HG03469 (cell line): ENCODE results near the gene ACSS3.

Source experiments
- ATAC-seq: cut with Tn5 transposase; IDR thresholded peaks from one replicate; pipeline ENCODE4 v1.9.1; 2021; ENCODE audit warnings: mild to moderate bottlenecking, moderate library complexity, moderate number of reproducible peaks; ENCODE audit not compliant: unreplicated experiment

Gene ACSS3

DNA sequence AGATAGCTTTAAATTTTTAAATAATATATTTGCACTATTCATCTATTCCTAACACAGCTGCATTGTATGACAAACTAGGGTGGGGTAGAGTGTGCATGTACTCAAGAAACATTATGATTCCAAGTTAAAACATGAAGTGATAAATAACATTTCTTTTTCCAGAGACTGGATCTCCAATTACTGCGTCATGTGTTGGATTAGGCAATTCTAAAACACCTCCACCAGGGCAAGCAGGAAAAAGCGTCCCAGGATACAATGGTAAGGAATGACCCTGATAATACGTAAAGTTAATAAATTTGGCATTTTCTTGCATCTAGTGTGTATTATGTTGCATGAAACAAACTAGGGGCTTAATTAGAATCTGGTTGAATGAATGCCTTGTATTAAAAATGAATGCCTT lies 138.9 kb downstream of the ACSS3 start:
- no peak for ATAC-seq

GRCh38 chr12:81221681-81222080 lies 143.8 kb downstream of the ACSS3 start:
- ATAC-seq = no peak

DNA sequence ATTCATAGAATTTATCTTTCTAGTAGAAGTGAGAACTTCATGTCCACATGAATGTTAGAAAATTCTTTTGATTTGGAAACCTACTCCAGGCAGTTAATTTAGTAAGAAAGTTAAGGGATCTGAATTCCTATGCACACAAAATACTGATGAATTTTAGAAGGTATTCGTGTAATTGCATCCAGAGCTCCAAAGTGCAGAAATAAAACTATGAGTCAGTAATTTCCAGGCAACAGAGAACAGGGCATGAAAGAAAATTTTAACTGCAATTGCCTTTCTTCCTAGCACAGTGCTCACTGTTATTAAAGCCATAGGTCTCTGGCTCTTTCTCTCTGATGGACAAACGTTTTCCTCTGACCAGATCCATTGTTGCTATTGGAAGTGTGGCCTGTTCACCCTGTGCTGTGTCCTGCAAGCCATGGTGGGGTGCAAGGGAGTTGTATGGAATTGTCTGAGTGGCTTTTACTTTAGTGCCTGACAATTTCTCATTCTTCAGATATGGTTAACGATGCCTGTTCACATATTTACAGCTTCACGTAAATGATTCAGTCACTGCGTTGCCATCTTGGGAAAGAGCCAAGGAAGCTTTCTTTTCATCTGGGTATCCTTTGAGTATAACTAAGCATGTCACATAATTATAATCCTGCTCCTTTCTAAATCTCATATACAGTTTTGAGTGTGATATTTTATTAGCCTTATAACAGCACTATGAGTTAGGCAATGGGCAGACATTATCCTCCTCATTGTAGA lies 145.1 kb downstream of the ACSS3 start:
- ATAC-seq = no peak

- no peak for ATAC-seq
Measured at GRCh38 chr12:81224626-81225025, 146.7 kb downstream of the ACSS3 start.

DNA sequence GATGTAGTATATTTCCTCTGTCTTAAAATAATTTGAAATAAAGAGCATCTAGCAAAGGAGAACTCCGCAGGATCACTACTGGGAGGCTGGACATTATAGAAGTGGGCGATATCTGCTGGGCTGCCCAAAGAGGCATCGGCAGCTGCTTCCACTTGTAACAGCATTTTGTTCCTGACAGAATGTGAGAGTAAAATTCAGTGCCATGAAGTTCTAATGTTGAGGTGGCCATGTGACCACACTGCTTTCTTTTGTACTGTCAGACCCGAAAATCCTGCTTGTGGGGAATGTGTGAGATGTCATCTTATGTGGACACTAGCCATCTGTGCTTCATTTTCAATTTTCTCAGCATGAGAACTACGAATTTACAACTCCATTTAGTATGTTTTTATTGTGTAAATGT lies 151.9 kb downstream of the ACSS3 start:
- ATAC-seq = no peak

DNA sequence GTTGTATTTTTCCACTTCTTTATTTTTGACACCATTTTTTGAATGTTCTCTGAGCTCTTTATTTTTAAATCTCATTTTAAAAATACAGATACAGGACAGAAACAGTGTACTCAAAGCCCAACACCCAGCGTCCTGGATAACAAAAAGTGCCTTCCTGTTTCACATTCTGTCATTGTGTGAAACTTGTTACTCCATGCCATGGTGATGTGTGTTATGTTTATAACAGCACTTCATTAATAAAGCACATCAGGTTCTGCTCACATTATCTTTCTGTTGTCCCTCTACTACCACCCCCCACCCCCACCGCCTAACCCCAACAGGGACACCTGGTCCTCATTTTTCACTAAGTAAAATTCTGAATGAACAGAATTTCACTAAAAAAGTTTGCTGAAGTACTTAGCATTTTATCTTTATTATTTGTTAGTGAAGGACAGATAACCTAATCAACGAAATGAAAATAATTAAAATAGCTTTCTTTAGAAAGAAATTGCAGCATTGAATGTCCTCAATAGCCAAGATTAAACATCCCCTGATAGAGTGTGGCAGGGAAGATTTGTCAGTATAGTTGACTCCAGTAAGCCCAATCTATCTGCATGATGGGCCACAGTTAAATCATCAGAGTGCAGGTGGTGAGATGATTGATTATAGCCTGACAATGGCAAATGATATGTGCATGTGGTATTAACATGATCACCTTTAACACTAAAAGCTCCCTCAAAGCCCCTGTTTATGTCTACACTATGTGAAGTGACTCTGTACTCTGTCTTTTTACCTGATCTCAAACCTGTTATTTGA lies 153.9 kb downstream of the ACSS3 start:
- no peak for ATAC-seq

GRCh38 chr12:81245458-81245857 lies 167.6 kb downstream of the ACSS3 start:
- ATAC-seq = no peak

- ATAC-seq = no peak
Measured at GRCh38 chr12:81245907-81246570, 168.2 kb downstream of the ACSS3 start.

- no peak for ATAC-seq
Measured at GRCh38 chr12:81249976-81250375, 172.1 kb downstream of the ACSS3 start.

DNA sequence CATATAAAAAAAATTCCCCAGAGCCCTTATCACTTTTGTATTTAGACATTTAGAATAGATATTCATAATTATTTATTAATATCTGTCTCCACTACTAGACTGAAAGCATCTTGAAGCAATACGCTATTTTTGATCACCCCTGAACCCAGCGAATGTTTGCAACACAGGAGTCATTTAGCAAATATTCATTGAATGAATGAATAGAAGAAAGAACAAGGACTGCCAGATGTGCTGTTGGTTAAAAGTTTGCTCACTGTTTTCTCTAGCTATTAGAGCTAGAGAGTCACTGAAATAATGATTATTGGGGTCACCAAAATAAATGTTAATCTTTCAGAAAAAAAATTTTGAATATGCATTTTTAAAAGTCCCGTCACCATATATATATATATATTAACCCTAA lies 174.3 kb downstream of the ACSS3 start:
- ATAC-seq = no peak

DNA sequence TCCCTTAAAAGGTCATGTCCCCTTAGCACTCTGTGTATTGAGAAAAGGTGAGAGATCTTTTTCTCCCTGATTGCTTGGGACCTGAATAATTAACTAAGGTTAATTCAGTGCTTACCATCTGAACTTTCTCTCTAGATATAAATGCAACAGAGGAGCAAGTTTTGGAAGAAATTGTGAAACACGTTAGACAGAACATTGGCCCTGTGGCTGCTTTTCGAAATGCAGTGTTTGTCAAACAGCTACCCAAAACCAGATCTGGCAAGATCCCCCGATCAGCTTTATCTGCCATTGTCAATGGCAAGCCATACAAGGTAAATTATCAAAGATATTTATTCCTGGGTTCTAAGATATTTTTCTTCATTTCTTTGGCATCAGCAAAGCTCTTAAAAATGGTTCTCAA lies 175.5 kb downstream of the ACSS3 start:
- no peak for ATAC-seq

DNA sequence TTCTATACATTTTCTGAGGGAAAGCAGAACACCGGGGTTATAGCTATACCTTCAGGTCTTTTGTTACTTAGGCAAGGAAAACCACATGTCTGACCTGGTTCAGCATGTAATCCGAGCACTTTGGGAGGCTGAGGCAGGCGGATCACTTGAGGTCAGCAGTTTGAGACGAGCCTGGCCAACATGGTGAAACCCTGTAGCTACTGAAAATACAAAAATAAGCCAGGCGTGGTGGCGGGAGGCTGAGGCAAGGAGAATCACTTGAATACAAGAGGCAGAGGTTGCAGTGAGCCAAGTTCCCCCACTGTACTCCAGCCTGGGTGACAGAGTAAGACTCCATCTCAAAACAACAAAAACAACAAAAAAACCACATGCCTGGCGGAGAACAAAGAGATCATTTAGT lies 177.6 kb downstream of the ACSS3 start:
- no peak for ATAC-seq

- ATAC-seq = no peak
Measured at GRCh38 chr12:81255947-81256346, 178.1 kb downstream of the ACSS3 start.

DNA sequence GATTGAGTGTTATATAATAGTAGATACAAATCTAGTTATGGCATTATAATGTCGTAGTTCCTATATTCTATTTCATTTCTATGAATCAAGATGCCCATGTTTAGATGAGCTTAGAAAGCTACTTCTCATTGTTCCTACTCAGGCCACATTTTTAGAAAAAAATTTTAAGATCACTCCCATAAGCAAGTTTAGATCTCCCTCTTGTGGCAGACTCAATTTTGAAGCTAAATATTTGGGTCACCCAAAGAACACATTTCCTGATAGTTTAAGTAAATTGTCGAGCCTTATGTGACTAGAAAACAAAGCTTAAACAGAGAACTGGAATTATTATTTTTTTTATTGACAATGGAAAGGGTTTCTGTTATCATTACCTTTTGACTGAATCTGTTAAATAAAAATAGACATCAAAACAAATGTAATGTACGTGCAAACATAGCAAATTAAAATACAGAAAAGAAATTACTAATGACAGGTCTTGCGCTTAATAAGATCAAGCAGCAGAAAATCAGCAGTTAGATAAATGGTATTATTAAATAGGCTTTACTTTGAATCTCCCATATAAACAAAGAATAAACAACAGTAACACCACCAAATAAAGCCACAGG lies 180.2 kb downstream of the ACSS3 start:
- no peak for ATAC-seq

DNA sequence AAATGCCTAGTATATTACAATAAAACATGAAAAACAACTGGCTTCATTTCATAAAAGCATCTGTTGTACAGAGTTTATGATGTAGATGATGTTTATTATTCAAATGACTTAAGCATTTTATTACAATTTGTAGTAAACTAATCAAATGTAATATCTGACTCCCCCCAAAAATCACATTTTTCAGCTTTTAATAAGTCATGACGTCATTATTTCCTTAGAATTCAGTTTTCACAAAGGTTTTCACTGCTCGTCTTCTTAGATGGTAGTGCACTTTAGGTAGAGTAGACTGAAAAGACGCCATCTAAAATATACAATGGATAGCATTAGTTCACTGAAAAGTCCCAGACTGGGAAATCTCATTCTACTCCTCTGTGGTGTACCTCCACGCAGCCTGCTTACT lies 181.5 kb downstream of the ACSS3 start:
- no peak for ATAC-seq

DNA sequence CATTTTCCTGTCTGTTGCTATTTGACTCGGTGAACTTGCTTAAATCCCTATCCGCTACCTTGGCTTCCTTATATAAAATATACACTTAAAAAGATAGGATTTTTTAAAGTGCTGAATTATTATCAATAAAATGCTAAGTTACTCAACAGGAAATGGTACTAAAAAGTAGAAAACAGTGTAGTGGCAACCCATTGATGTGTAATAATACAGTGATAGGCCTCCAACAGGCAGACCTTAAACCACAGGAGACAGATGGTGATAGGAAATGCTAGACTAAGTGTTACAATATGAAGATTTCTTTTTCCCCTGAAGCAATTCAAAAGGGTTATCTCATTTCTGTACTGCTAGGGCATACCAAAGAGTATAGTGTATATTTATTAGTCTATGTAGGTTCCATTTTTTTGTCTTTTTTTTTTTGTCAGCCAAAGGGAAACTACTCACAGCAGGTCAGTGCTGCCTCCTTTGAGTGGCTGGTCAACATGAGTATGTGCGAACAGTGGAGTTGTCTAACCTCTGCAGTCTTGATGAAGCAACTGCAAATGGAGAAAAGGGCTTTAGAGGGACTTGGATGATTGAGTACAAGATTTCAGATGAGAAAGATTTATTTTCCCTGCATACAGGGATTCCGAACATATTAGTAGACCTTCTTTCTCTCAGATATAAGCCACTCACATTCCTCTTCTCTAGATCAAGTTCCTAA lies 183.8 kb downstream of the ACSS3 start:
- ATAC-seq = no peak

DNA sequence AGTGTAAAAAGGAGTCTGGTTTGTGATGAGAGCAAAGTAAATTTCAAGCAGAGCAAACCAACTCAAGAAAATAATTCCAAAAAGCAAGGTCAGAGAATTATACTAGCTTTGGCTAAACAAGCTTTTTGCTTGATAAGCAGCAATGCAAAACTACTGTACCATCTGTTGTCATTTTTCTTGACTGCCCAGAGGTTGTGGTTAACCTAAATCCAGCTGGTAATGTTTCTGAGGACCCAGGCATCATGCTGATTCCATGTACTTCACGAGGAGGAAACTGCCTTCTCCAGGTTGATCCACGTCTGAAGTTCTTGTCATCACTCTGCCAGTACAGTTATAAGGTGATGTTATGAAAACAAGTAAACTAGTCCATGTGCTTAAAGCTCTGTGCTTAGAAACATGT lies 185.2 kb downstream of the ACSS3 start:
- no peak for ATAC-seq

GRCh38 chr12:81270385-81270784 lies 192.5 kb downstream of the ACSS3 start:
- ATAC-seq = no peak

- no peak for ATAC-seq
Measured at GRCh38 chr12:81274637-81275529, 197.0 kb downstream of the ACSS3 start.

GRCh38 chr12:81284137-81284536 lies 206.3 kb downstream of the ACSS3 start:
- ATAC-seq = no peak
